Measurements from ENCODE around the gene SLC13A4. TPM values are rescaled to one million over a fixed set of nuclear protein-coding genes. Genes with fewer than 3 reads are reported as not detected.

SLC13A4 gene
- total and polyA plus RNA-seq, 2 donors (not counting 3 experiments of a cell fraction or from before 2014, with no cell fraction given): not detected

GRCh38 chr7:135718219-135718618 is 9.8 kb downstream of the SLC13A4 start:
- H3K4me3 ChIP-seq (replicated peaks in 1 of 3; ENCODE audit: insufficient read depth in 1 of 3, low read depth in 1 of 3, low read length in 3 of 3): no peak overlapping the region
- H3K27ac ChIP-seq (ENCODE audit: insufficient read depth, low read depth, low read length): no peak overlapping the region
- no peak overlapping the region for H3K9ac ChIP-seq (replicated peaks; ENCODE audit: extremely low read depth, insufficient read depth, low read length)
- H3K27me3 ChIP-seq (ENCODE audit: control insufficient read depth in 2 of 2, insufficient read depth in 2 of 2, low read length in 2 of 2): no peaks in the 10 kb centered on the region
- no peaks in the 10 kb centered on the region for H3K9me1 ChIP-seq (replicated peaks; ENCODE audit: control insufficient read depth, extremely low read depth, insufficient read depth, low read length)
- H3K79me2 ChIP-seq (ENCODE audit: control insufficient read depth, insufficient read depth, low read length): no peaks in the 10 kb centered on the region
- H3K4me1 ChIP-seq (ENCODE audit: control insufficient read depth, extremely low read depth, insufficient read depth, low read length): peaks cover 3% of the 10 kb centered on the region
- dilution Hi-C loops (cut with MboI; ENCODE audit: extremely low pct_ligation_motif_present, low sequenced_read_pairs) (no loop called here), intact Hi-C loops (cut with micrococcal nuclease) (no loop called here)
- no peaks in the 10 kb centered on the region for H3K9me3 ChIP-seq (replicated peaks; ENCODE audit: control insufficient read depth, insufficient read depth, low read length)
- H2AFZ ChIP-seq (ENCODE audit: low read depth, low read length): no peak overlapping the region
- no peaks in the 10 kb centered on the region for H3K36me3 ChIP-seq (ENCODE audit: control insufficient read depth in 2 of 2, extremely low read depth in 1 of 2, insufficient read depth in 2 of 2, low read length in 2 of 2)
- no TSS peak for BruUV-seq (replicated peaks)
- POLR2A ChIA-PET: no interaction called here
- DNase-seq (ENCODE audit: low read depth, low spot score): no peak
- no peaks in the 10 kb centered on the region for H4K20me1 ChIP-seq (replicated peaks; ENCODE audit: control insufficient read depth, extremely low read depth, insufficient read depth, low read length)
- no peak overlapping the region for H3K4me2 ChIP-seq (ENCODE audit: insufficient read depth, low read length)
- no peak for TF ChIP-seq JUN (IDR thresholded peaks at IDR 0.05; ENCODE audit: borderline replicate concordance, insufficient read depth, insufficient read length, low read depth)
- TF ChIP-seq EZH2 (IDR thresholded peaks at IDR 0.05; ENCODE audit: borderline replicate concordance, low read depth, low read length, severe bottlenecking): no peak
- TF ChIP-seq, protein P1, sequence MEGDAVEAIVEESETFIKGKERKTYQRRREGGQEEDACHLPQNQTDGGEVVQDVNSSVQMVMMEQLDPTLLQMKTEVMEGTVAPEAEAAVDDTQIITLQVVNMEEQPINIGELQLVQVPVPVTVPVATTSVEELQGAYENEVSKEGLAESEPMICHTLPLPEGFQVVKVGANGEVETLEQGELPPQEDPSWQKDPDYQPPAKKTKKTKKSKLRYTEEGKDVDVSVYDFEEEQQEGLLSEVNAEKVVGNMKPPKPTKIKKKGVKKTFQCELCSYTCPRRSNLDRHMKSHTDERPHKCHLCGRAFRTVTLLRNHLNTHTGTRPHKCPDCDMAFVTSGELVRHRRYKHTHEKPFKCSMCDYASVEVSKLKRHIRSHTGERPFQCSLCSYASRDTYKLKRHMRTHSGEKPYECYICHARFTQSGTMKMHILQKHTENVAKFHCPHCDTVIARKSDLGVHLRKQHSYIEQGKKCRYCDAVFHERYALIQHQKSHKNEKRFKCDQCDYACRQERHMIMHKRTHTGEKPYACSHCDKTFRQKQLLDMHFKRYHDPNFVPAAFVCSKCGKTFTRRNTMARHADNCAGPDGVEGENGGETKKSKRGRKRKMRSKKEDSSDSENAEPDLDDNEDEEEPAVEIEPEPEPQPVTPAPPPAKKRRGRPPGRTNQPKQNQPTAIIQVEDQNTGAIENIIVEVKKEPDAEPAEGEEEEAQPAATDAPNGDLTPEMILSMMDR (IDR thresholded peaks at IDR 0.05; ENCODE audit: extremely low read depth in 1 of 2, insufficient read depth in 1 of 2, low read depth in 1 of 2, low read length in 2 of 2): no peak
- TF ChIP-seq FOS (IDR thresholded peaks at IDR 0.05; ENCODE audit: borderline replicate concordance, insufficient read depth, low read length): no peak
- TF ChIP-seq GATA2 (IDR thresholded peaks at IDR 0.05; ENCODE audit: insufficient read depth, insufficient read length, low read depth, low read length): no peak
- no peak for TF ChIP-seq MYC (IDR thresholded peaks at IDR 0.05; ENCODE audit: low read depth, low read length)
- TF ChIP-seq MAX (IDR thresholded peaks at IDR 0.05; ENCODE audit: insufficient read depth, insufficient read length): no peak
- no peak for TF ChIP-seq POLR2A (IDR thresholded peaks at IDR 0.05; ENCODE audit: low read depth, low read length)
- no peak for TF ChIP-seq POLR2AphosphoS5 (IDR thresholded peaks at IDR 0.05; ENCODE audit: insufficient read depth, low read depth, low read length)
- no peak for FAIRE-seq
- CTCF ChIA-PET: no interaction called here
